PC-3 (cell line): Measurements from ENCODE around the gene PRADC1. TPM values are rescaled to one million over a fixed set of nuclear protein-coding genes. Genes with fewer than 3 reads are reported as not detected.

Experiments used
- ATAC-seq: fragments of 200-7000 bp; cut with Tn5 transposase; 2 replicates; pipeline ENCODE4 v1.9.1; 2020; ENCODE audit warnings: mild to moderate bottlenecking, moderate library complexity
- BruUV-seq: library from RNA; stranded (reverse); fragments of 400-500 nt; replicated peaks from 2 replicates; lab custom pipeline; 2021; lab: Mats Ljungman, UMichigan
- CTCF ChIA-PET: fragments of 300-600 bp; sonication (Branson Sonifier 250); formaldehyde crosslinking; loops from one replicate; lab custom pipeline; 2022; ENCODE audit warnings: antibody characterized with exemption; lab: Charles Lee
- POLR2A ChIA-PET: fragments of 300-600 bp; sonication (Branson Sonifier 250); formaldehyde crosslinking; loops from one replicate; lab custom pipeline; 2022; ENCODE audit warnings: antibody characterized with exemption; ENCODE audit not compliant: unreplicated experiment; lab: Charles Lee
- DNase-seq: peaks from one replicate; pipeline ENCODE4 v3.0.0-alpha.2; 2015
- H2AFZ ChIP-seq: fragments of 300-600 bp; sonication (generic); 2 replicates; pipeline ENCODE4 v1.6.0; 2016; ENCODE audit warnings: antibody characterized with exemption, low read length
- H3F3A ChIP-seq: fragments of 300-600 bp; sonication (generic); one replicate; pipeline ENCODE4 v1.6.0; 2017; ENCODE audit warnings: antibody characterized with exemption, low read length, control low read depth, mild to moderate bottlenecking; ENCODE audit not compliant: unreplicated experiment
- H3K27ac ChIP-seq: fragments of 300-600 bp; sonication (generic); 2 replicates; pipeline ENCODE4 v1.5.1; 2016; ENCODE audit warnings: mild to moderate bottlenecking, low read length
- H3K27me3 ChIP-seq: fragments of 300-600 bp; sonication (generic); 2 replicates; pipeline ENCODE4 v1.6.1; 2016; ENCODE audit warnings: low read length, mixed read lengths
- H3K36me3 ChIP-seq: fragments of 300-600 bp; sonication (generic); 2 replicates; pipeline ENCODE4 v1.6.1; 2016; ENCODE audit warnings: low read depth, mixed run types, low read length, mixed read lengths
- H3K4me1 ChIP-seq: fragments of 300-600 bp; sonication (generic); 2 replicates; pipeline ENCODE4 v1.5.1; 2016; ENCODE audit warnings: low read length; ENCODE audit not compliant: insufficient read depth
- H3K4me2 ChIP-seq: fragments of 300-600 bp; sonication (generic); 2 replicates; pipeline ENCODE4 v1.6.0; 2016; ENCODE audit warnings: low read length
- H3K4me3 ChIP-seq: fragments of 300-600 bp; sonication (generic); 2 replicates; pipeline ENCODE4 v1.5.1; 2016; ENCODE audit warnings: mild to moderate bottlenecking, low read length, mixed read lengths
- H3K79me2 ChIP-seq: fragments of 300-600 bp; sonication (generic); 2 replicates; pipeline ENCODE4 v1.6.1; 2017; ENCODE audit warnings: low read length, mixed read lengths
- H3K9ac ChIP-seq: fragments of 300-600 bp; sonication (generic); 2 replicates; pipeline ENCODE4 v1.6.0; 2016; ENCODE audit warnings: mild to moderate bottlenecking, low read length
- H3K9me2 ChIP-seq: fragments of 300-600 bp; sonication (generic); replicated peaks from 2 replicates; pipeline ENCODE4 v1.6.1; 2016; ENCODE audit warnings: mixed run types, low read length, mixed read lengths
- H3K9me3 ChIP-seq: fragments of 300-600 bp; sonication (generic); 2 replicates; pipeline ENCODE4 v1.6.1; 2016; ENCODE audit warnings: low read length, mixed read lengths
- H4K20me1 ChIP-seq: fragments of 300-600 bp; sonication (generic); 2 replicates; pipeline ENCODE4 v1.6.1; 2016; ENCODE audit warnings: low read length, mixed read lengths
- CTCF ChIP-seq: fragments of 300-600 bp; sonication (generic); conservative IDR thresholded peaks from 2 replicates; pipeline ENCODE4 v1.5.1; 2017; ENCODE audit warnings: antibody characterized with exemption, low read depth, mild to moderate bottlenecking, low read length
- EZH2 ChIP-seq: fragments of 300-600 bp; sonication (generic); IDR thresholded peaks from one replicate; pipeline ENCODE4 v1.6.1; 2017; ENCODE audit warnings: antibody characterized with exemption, mild to moderate bottlenecking, low read length; ENCODE audit not compliant: unreplicated experiment
- EZH2phosphoT487 ChIP-seq: fragments of 300-600 bp; sonication (generic); IDR thresholded peaks from 2 replicates; pipeline ENCODE4 v1.6.1; 2018; ENCODE audit warnings: mild to moderate bottlenecking, antibody characterized with exemption, low read length, borderline replicate concordance
- intact Hi-C: fragments of 100-400 bp; cut with micrococcal nuclease; formaldehyde crosslinking; loops from 2 replicates; pipeline ENCODE4 v1.9.0; 2023
- total RNA-seq: library from RNA; depleted of rRNA; stranded (reverse); fragments of >200 nt; gene quantifications from 2 replicates; pipeline ENCODE4 v1.2.3, GENCODE V29; 2014; rRNA removed

Gene PRADC1
- total RNA-seq, 1 experiment from 2014 or later = 62.5 TPM

GRCh38 chr2:73187549-73187948, 45.5 kb downstream of the PRADC1 start:
- ATAC-seq = no peak
- DNase-seq = no peak
- no peaks in the 10 kb centered on the region for H3K79me2 ChIP-seq
- peaks cover 15% of the 10 kb centered on the region for H3K27me3 ChIP-seq
- ChIA-PET CTCF (no interaction called here), POLR2A (no interaction called here)
- no peak overlapping the region for H3K4me2 ChIP-seq
- H3K36me3 ChIP-seq = no peaks in the 10 kb centered on the region
- intact Hi-C loops = no loop called here
- no peak overlapping the region for H2AFZ ChIP-seq
- H3K4me1 ChIP-seq = no peaks in the 10 kb centered on the region
- H3K9me3 ChIP-seq = no peaks in the 10 kb centered on the region
- no peak overlapping the region for H3K4me3 ChIP-seq
- no peak overlapping the region for H3K9ac ChIP-seq
- no peaks in the 10 kb centered on the region for H4K20me1 ChIP-seq
- no TSS peak for BruUV-seq
- TF ChIP-seq CTCF (no peak), EZH2phosphoT487 (no peak), EZH2 (no peak)
- H3K9me2 ChIP-seq = no peaks in the 10 kb centered on the region
- H3K27ac ChIP-seq = no peak overlapping the region
- H3F3A ChIP-seq = no peaks in the 10 kb centered on the region

GRCh38 chr2:73185965-73186364, 47.1 kb downstream of the PRADC1 start:
- H4K20me1 ChIP-seq = no peaks in the 10 kb centered on the region
- no peak overlapping the region for H3K4me3 ChIP-seq
- peaks cover 15% of the 10 kb centered on the region for H3K27me3 ChIP-seq
- no peaks in the 10 kb centered on the region for H3K4me1 ChIP-seq
- no peak overlapping the region for H2AFZ ChIP-seq
- H3K79me2 ChIP-seq = no peaks in the 10 kb centered on the region
- H3K9me2 ChIP-seq = no peaks in the 10 kb centered on the region
- H3K9me3 ChIP-seq = no peaks in the 10 kb centered on the region
- no peaks in the 10 kb centered on the region for H3K36me3 ChIP-seq
- TF ChIP-seq EZH2phosphoT487 (no peak), EZH2 (no peak), CTCF (no peak)
- ChIA-PET CTCF (no interaction called here), POLR2A (no interaction called here)
- no peak overlapping the region for H3K27ac ChIP-seq
- no peak overlapping the region for H3K4me2 ChIP-seq
- H3F3A ChIP-seq = no peaks in the 10 kb centered on the region
- ATAC-seq (no peak), DNase-seq (no peak)
- BruUV-seq = no TSS peak
- no peak overlapping the region for H3K9ac ChIP-seq
- intact Hi-C loops = no loop called here

Other genes with a start within 250 kb of the PRADC1 start
- 22.0 and 30.7 TPM in 2 replicates for gene SFXN5, start 161.5 kb downstream of the PRADC1 start, total RNA-seq
- gene RAB11FIP5, start 120.3 kb downstream of the PRADC1 start, total RNA-seq = 26.6 and 36.9 TPM in 2 replicates
- gene NOTO, start 30.7 kb downstream of the PRADC1 start, total RNA-seq = 0.07 TPM in 1 of 2 replicates, not detected in the other
- 47.1 and 49.4 TPM in 2 replicates for gene SMYD5, start 19.0 kb downstream of the PRADC1 start, total RNA-seq
- 517 and 538 TPM in 2 replicates for gene CCT7, start 1.1 kb upstream of the PRADC1 start, total RNA-seq
- 4.2 and 7.7 TPM in 2 replicates for gene FBXO41, start 51.2 kb upstream of the PRADC1 start, total RNA-seq
- not detected in 2 replicates for gene EGR4, start 60.3 kb upstream of the PRADC1 start, total RNA-seq
- 27.6 and 32.6 TPM in 2 replicates for gene ALMS1, start 152.6 kb upstream of the PRADC1 start, total RNA-seq